Breast epithelium (tissue), 4 donors: ENCODE measurements around the gene TRIO. TPM values are rescaled to one million over a fixed set of nuclear protein-coding genes. Genes with fewer than 3 reads are reported as not detected.

Experiments used
- DNase-seq, 2 donors: peaks; one replicate each; pipeline ENCODE4 v3.0.0-alpha.2; 2019; ENCODE audit warnings: low spot score in 2 of 2
- H3K27ac ChIP-seq, 2 donors: fragments of 200-600 bp; sonication (generic) in 1 of 2; one replicate each; pipeline ENCODE4 v1.5.1; 2016 to 2019; ENCODE audit warnings: mild to moderate bottlenecking in 1 of 2
- H3K27me3 ChIP-seq, 2 donors: fragments of 200-600 bp; sonication (generic) in 1 of 2; one replicate each; pipeline versions ENCODE4 v1.5.1 to v1.6.0; 2017 to 2019; ENCODE audit warnings: control low read depth in 1 of 2, mild to moderate bottlenecking in 1 of 2
- H3K36me3 ChIP-seq: fragments of 200-600 bp; one replicate; pipeline ENCODE4 v1.5.1; 2019
- H3K4me1 ChIP-seq, 2 donors: fragments of 200-600 bp; sonication (generic); one replicate each; pipeline ENCODE4 v1.5.1; 2016 to 2019; ENCODE audit warnings: control low read depth in 1 of 2
- H3K4me3 ChIP-seq, 3 donors: fragments of 200-600 bp; sonication (generic); 1 replicate in 2 of 3; 2 replicates in 1 of 3; pipeline ENCODE4 v1.5.1; 2016 to 2019; ENCODE audit warnings: mild to moderate bottlenecking in 3 of 3, moderate library complexity in 2 of 3
- H3K9me3 ChIP-seq, 2 donors: fragments of 200-600 bp; sonication (generic) in 1 of 2; one replicate each; pipeline ENCODE4 v1.5.1; 2016 to 2019; ENCODE audit warnings: control low read depth in 1 of 2
- POLR2A ChIP-seq: fragments of 450-650 bp; IDR thresholded peaks from one replicate; pipeline ENCODE4 v1.6.1; 2016; ENCODE audit warnings: antibody characterized with exemption, mild to moderate bottlenecking, moderate library complexity
- POLR2AphosphoS5 ChIP-seq, 3 donors: sonication (generic); formaldehyde crosslinking; IDR thresholded peaks; one replicate each; pipeline ENCODE4 v1.6.1; 2017; ENCODE audit warnings: antibody characterized with exemption in 3 of 3
- intact Hi-C: fragments of 100-400 bp; cut with DNase I; formaldehyde crosslinking; loops from one replicate; pipeline ENCODE4 v1.15.1; 2023; ENCODE audit warnings: low total_unique reads
- total RNA-seq, 3 donors: library from RNA; depleted of rRNA; stranded (reverse); fragments of >200 nt; gene quantifications; one replicate each; pipeline ENCODE4 v1.1.0, GENCODE V29; 2016
- TF ChIP-seq, protein P1 (sequence below), 3 donors: fragments of 450-650 bp; IDR thresholded peaks; one replicate each; pipeline ENCODE4 v1.5.1; 2016 to 2017; ENCODE audit warnings: antibody characterized with exemption in 3 of 3, mild to moderate bottlenecking in 3 of 3, moderate library complexity in 3 of 3

Gene TRIO
- total RNA-seq, 3 donors from 2014 or later, result 191 to 209 (median 193) TPM

- intact Hi-C loops, result no loop called here
- TF ChIP-seq POLR2AphosphoS5 (IDR thresholded peaks at IDR 0.05), result no peak
- TF ChIP-seq, protein P1, sequence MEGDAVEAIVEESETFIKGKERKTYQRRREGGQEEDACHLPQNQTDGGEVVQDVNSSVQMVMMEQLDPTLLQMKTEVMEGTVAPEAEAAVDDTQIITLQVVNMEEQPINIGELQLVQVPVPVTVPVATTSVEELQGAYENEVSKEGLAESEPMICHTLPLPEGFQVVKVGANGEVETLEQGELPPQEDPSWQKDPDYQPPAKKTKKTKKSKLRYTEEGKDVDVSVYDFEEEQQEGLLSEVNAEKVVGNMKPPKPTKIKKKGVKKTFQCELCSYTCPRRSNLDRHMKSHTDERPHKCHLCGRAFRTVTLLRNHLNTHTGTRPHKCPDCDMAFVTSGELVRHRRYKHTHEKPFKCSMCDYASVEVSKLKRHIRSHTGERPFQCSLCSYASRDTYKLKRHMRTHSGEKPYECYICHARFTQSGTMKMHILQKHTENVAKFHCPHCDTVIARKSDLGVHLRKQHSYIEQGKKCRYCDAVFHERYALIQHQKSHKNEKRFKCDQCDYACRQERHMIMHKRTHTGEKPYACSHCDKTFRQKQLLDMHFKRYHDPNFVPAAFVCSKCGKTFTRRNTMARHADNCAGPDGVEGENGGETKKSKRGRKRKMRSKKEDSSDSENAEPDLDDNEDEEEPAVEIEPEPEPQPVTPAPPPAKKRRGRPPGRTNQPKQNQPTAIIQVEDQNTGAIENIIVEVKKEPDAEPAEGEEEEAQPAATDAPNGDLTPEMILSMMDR (IDR thresholded peaks at IDR 0.05), result no peak
- TF ChIP-seq POLR2A, result no peak
- Histone ChIP-seq H3K4me1 (peaks cover 0 to 6% of the 10 kb centered on the region in 2 donors), H3K9me3 (no peaks in the 10 kb centered on the region), H3K27ac (peak overlapping the region; percentile 53 to 65), H3K27me3 (no peaks in the 10 kb centered on the region), H3K4me3 (no peak overlapping the region), H3K36me3 (no peaks in the 10 kb centered on the region)
- DNase-seq, result peak in 1 of 2 donors; percentile 49
These were observed 254.6 kb downstream of the TRIO start for GRCh38 chr5:14397717-14398116.

DNA sequence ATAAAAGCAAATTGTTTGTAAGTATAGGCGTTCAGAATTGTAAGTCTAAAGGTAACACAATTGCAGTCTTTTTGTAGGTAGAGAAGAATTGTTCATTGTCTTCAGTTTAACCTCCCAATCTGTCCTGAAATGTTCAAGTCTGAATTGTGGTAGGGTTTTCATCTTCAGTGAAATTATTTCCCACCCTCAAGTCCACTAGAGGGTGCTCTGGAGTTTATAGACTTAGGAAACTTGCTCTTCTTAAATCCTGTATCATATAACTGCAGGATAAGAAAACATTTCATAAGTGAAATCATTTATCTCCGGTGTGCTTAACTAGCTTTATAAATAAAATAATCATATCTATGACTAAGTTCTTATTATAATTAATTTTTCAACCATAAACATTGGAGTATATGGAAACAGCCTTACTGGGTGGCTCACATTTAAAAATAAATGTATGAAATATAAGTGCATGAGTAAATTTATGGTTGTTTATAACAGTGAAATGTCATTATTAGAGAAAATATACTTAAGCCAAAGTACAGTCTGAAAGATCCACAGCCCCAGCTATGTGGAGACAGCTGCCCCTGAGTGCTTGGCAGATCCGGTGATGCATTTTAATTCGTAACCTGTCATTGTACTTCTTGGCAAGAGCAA, 256.0 kb downstream of the TRIO start:
- H3K9me3 ChIP-seq, result no peaks in the 10 kb centered on the region
- H3K4me3 ChIP-seq, result no peak overlapping the region
- peaks cover 0 to 6% of the 10 kb centered on the region in 2 donors for H3K4me1 ChIP-seq
- no peaks in the 10 kb centered on the region for H3K27me3 ChIP-seq
- H3K36me3 ChIP-seq, result no peaks in the 10 kb centered on the region
- peak overlapping the region in 1 of 2 donors; percentile 41 for H3K27ac ChIP-seq
- no peak for DNase-seq
- TF ChIP-seq, protein P1 (IDR thresholded peaks at IDR 0.05), result peak; percentile 43 to 61 (median 47)
- TF ChIP-seq POLR2AphosphoS5 (IDR thresholded peaks at IDR 0.05), result no peak
- intact Hi-C loops, result no loop called here

DNA sequence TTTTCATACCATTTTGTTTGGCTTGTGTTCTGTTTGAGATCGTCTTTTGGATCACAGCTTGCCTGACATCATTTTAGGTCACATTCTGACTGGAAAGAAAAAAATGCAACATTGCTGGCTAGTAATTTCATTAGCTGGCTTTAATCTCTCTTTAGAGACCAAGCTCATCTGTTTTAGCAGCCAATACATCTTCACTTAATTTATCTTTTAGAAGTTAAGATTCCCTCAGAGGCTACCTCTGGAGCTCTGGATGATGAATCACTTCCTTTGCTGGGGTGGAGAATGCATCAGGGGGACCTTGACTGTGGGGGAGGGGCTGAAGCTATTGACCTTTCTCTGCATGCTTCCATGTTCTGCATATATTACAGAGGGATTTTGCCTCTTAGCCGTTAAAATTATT, 256.9 kb downstream of the TRIO start:
- no peak overlapping the region for H3K4me3 ChIP-seq
- no peaks in the 10 kb centered on the region for H3K9me3 ChIP-seq
- DNase-seq, result no peak
- H3K4me1 ChIP-seq, result peaks cover 0 to 6% of the 10 kb centered on the region in 2 donors
- no peaks in the 10 kb centered on the region for H3K36me3 ChIP-seq
- intact Hi-C loops, result no loop called here
- TF ChIP-seq, protein P1 (IDR thresholded peaks at IDR 0.05), result no peak
- TF ChIP-seq POLR2A, result no peak
- TF ChIP-seq POLR2AphosphoS5 (IDR thresholded peaks at IDR 0.05), result no peak
- no peaks in the 10 kb centered on the region for H3K27me3 ChIP-seq
- no peak overlapping the region for H3K27ac ChIP-seq

DNA sequence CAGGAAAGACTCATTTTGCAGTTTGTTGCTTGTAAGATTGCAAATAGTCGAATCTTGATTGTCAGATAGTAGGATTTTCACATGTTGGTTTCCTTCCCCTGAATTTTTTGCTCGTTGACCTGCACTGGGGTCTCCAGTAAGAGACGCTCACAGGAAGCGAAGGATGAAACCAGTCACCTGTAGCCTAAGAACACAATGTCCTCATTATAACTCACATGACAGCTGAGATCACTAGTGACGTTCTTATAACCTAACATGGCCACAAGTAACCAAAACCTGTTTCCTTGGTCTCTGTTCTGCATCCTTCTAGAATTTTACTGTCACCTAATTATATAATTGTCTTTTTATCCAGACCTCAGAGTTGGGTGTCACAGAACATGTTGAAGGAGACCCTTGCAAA, 257.5 kb downstream of the TRIO start:
- H3K27ac ChIP-seq, result no peak overlapping the region
- no peaks in the 10 kb centered on the region for H3K36me3 ChIP-seq
- intact Hi-C loops, result no loop called here

DNA sequence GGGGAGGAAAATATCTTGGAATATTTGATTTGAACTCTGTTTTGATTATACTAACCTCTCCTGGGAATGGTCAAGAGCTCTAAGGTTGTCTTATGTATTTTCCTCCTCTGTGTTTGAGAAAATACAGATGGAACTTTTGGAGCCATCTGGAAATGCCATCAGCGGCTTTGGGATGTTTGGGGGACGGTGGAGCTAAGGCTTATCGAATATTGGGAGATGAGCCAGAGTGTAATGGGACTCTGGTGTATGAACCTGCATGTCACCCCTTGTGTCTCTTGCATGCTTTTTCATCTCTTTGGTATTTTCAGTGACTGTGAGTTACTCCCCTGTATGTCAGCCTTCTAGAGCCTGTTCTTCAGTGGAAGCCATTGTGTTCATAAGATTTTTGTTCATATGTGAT, 258.5 kb downstream of the TRIO start:
- no peak for DNase-seq
- H3K4me3 ChIP-seq, result no peak overlapping the region
- intact Hi-C loops, result no loop called here
- TF ChIP-seq POLR2A, result no peak
- no peaks in the 10 kb centered on the region for H3K27me3 ChIP-seq
- H3K36me3 ChIP-seq, result no peaks in the 10 kb centered on the region
- no peaks in the 10 kb centered on the region for H3K9me3 ChIP-seq
- peaks cover 0 to 6% of the 10 kb centered on the region in 2 donors for H3K4me1 ChIP-seq
- H3K27ac ChIP-seq, result no peak overlapping the region

More for the DNA sequence above, 257.5 kb downstream of the TRIO start:
- H3K27me3 ChIP-seq, result no peaks in the 10 kb centered on the region
- H3K9me3 ChIP-seq, result no peaks in the 10 kb centered on the region
- TF ChIP-seq POLR2A, result no peak
- no peak for TF ChIP-seq POLR2AphosphoS5 (IDR thresholded peaks at IDR 0.05)
- TF ChIP-seq, protein P1 (IDR thresholded peaks at IDR 0.05), result no peak
- no peak overlapping the region for H3K4me3 ChIP-seq
- DNase-seq, result no peak
- H3K4me1 ChIP-seq, result peaks cover 0 to 6% of the 10 kb centered on the region in 2 donors
